GM12878 (cell line): ENCODE results near the gene MDGA2. TPM values are rescaled to one million over a fixed set of nuclear protein-coding genes. Genes with fewer than 3 reads are reported as not detected.

Experiments
- ATAC-seq: fragments of 200-7000 bp; cut with Tn5 transposase; 3 replicates; pipeline ENCODE4 v1.9.1; 2020; ENCODE audit warnings: mild to moderate bottlenecking, moderate library complexity
- BruUV-seq: library from RNA; stranded (reverse); fragments of 400-500 nt; replicated peaks from 2 replicates; lab custom pipeline; 2021; lab: Mats Ljungman, UMichigan
- CTCF ChIA-PET: fragments of 300-600 bp; sonication (Branson Sonifier 250); formaldehyde crosslinking; extraction: SDS; loops from one replicate; lab custom pipeline; 2021; ENCODE audit warnings: inconsistent platforms; lab: Yijun Ruan, JAX
- POLR2A ChIA-PET: fragments of 350-600 bp; formaldehyde crosslinking; extraction: SDS; loops from one replicate; lab custom pipeline; 2021; ENCODE audit warnings: inconsistent platforms; lab: Charles Lee
- RAD21 ChIA-PET: fragments of 300-600 bp; sonication (Branson Sonifier 250); formaldehyde crosslinking; loops from one replicate; lab custom pipeline; 2023; ENCODE audit warnings: antibody characterized with exemption; ENCODE audit not compliant: unreplicated experiment; lab: Charles Lee
- SMC1A ChIA-PET: fragments of 300-600 bp; sonication (Branson Sonifier 250); formaldehyde crosslinking; loops from one replicate; lab custom pipeline; 2023; ENCODE audit not compliant: unreplicated experiment, uncharacterized antibody; lab: Charles Lee
- DNase-seq: peaks from one replicate; pipeline ENCODE4 v3.0.0-alpha.2; 2011; ENCODE audit warnings: low read depth, low spot score
- FAIRE-seq: peaks from 3 replicates; lab custom pipeline; 2011; peaks lifted over from hg19 to GRCh38; lab: Jason Lieb, UNC
- H2AFZ ChIP-seq: 2 replicates; pipeline ENCODE4 v1.6.0; 2011; ENCODE audit warnings: low read depth, low read length, control low read depth; ENCODE audit not compliant: control insufficient read depth
- H3K27ac ChIP-seq: 2 replicates; pipeline ENCODE4 v1.5.1; 2011; ENCODE audit warnings: control low read depth; ENCODE audit not compliant: control insufficient read depth, insufficient read depth
- H3K27me3 ChIP-seq, 2 experiments: replicated peaks in 1 of 2; 2 replicates each; pipeline versions ENCODE4 v1.6.0 to v1.6.1; 2011; ENCODE audit warnings: low read length in 1 of 2; ENCODE audit not compliant: control insufficient read depth in 2 of 2, insufficient read depth in 2 of 2
- H3K36me3 ChIP-seq, 2 experiments: 2 replicates each; pipeline ENCODE4 v1.5.1; 2011; ENCODE audit warnings: low read length in 1 of 2; ENCODE audit not compliant: control insufficient read depth in 2 of 2, insufficient read depth in 2 of 2
- H3K4me1 ChIP-seq: 2 replicates; pipeline ENCODE4 v1.6.1; 2011; ENCODE audit warnings: mild to moderate bottlenecking, low read length, moderate library complexity, mixed read lengths; ENCODE audit not compliant: control insufficient read depth, insufficient read depth
- H3K4me2 ChIP-seq: 2 replicates; pipeline ENCODE4 v1.6.0; 2011; ENCODE audit warnings: control low read depth; ENCODE audit not compliant: control insufficient read depth, insufficient read depth
- H3K4me3 ChIP-seq: fragments of 200-600 bp; sonication (generic); 2 replicates; pipeline ENCODE4 v1.5.1; 2016
- H3K79me2 ChIP-seq: 2 replicates; pipeline ENCODE4 v1.6.0; 2011; ENCODE audit warnings: low read length; ENCODE audit not compliant: control insufficient read depth, insufficient read depth
- H3K9ac ChIP-seq: 2 replicates; pipeline ENCODE4 v1.8.0; 2011; ENCODE audit warnings: low read length, control low read depth, mixed read lengths; ENCODE audit not compliant: control insufficient read depth, insufficient read depth
- H3K9me3 ChIP-seq: replicated peaks from 3 replicates; pipeline ENCODE4 v1.5.1; 2011; ENCODE audit warnings: mild to moderate bottlenecking, low read length; ENCODE audit not compliant: control insufficient read depth, insufficient read depth
- H4K20me1 ChIP-seq: 2 replicates; pipeline ENCODE4 v1.6.0; 2011; ENCODE audit not compliant: control insufficient read depth, insufficient read depth
- EED ChIP-seq: sonication (generic); IDR thresholded peaks from 2 replicates; pipeline ENCODE4 v1.6.1; 2016; ENCODE audit warnings: antibody characterized with exemption, low read depth
- ETV6 ChIP-seq, 2 experiments: fragments of 450-650 bp in 1 of 2; IDR thresholded peaks in 1 of 2; conservative IDR thresholded peaks in 1 of 2; 2 replicates each; pipeline ENCODE4 v1.6.1; 2014; ENCODE audit warnings: antibody characterized with exemption in 1 of 2, borderline replicate concordance in 1 of 2, low read depth in 1 of 2, mild to moderate bottlenecking in 1 of 2, moderate library complexity in 1 of 2
- EZH2 ChIP-seq: IDR thresholded peaks from 2 replicates; pipeline ENCODE4 v1.6.1; 2012; ENCODE audit warnings: low read depth, mild to moderate bottlenecking, control low read depth, inconsistent platforms, low read length, borderline replicate concordance; ENCODE audit not compliant: control insufficient read depth
- KAT2A ChIP-seq: conservative IDR thresholded peaks from 2 replicates; pipeline ENCODE4 v1.6.1; 2011; ENCODE audit warnings: low read depth, low read length; ENCODE audit not compliant: control insufficient read depth
- MTA2 ChIP-seq: fragments of 450-650 bp; IDR thresholded peaks from 2 replicates; pipeline ENCODE4 v1.6.1; 2016; ENCODE audit warnings: low read depth, mild to moderate bottlenecking, moderate library complexity
- NFYB ChIP-seq: IDR thresholded peaks from 2 replicates; pipeline ENCODE4 v1.6.1; 2011; ENCODE audit warnings: low read depth, mild to moderate bottlenecking, low read length, improper control_type of control experiment, moderate library complexity; ENCODE audit not compliant: insufficient read depth
- PAX5 ChIP-seq: IDR thresholded peaks from 2 replicates; pipeline ENCODE4 v1.6.1; 2011; ENCODE audit warnings: low read depth, low read length, borderline replicate concordance
- SMC3 ChIP-seq: IDR thresholded peaks from 2 replicates; pipeline ENCODE4 v1.6.1; 2011; ENCODE audit warnings: low read length, improper control_type of control experiment, borderline replicate concordance
- TCF12 ChIP-seq: IDR thresholded peaks from 2 replicates; pipeline ENCODE4 v1.6.1; 2011; ENCODE audit warnings: low read depth, mild to moderate bottlenecking, low read length
- TCF7 ChIP-seq: IDR thresholded peaks from 2 replicates; pipeline ENCODE4 v1.6.1; 2014; ENCODE audit warnings: antibody characterized with exemption, borderline replicate concordance
- ZNF384 ChIP-seq: IDR thresholded peaks from 2 replicates; pipeline ENCODE4 v1.6.1; 2012; ENCODE audit warnings: low read depth, mild to moderate bottlenecking, low read length, improper control_type of control experiment, borderline replicate concordance
- WGBS: methylation state at CpG from one replicate; pipeline ENCODE4 v1.1.6; 2016; ENCODE audit warnings: low lambda C conversion rate; ENCODE audit not compliant: insufficient replicate concordance, insufficient coverage; ENCODE audit errors: missing lambda C conversion rate; 5-methylcytosine and 5-hydroxymethylcytosine counted together
- in situ Hi-C: fragments of 300-500 bp; cut with MboI; formaldehyde crosslinking; loops from 9 replicates; pipeline ENCODE4 v1.14.3; 2018; ENCODE audit warnings: mixed read lengths
- intact Hi-C: fragments of 100-400 bp; cut with micrococcal nuclease; formaldehyde crosslinking; loops from one replicate; pipeline ENCODE4 v1.14.2; 2022; ENCODE audit not compliant: unreplicated experiment
- polyA plus RNA-seq, 11 experiments: library from polyadenylated mRNA; depleted of rRNA in 4 of 11; unstranded in 6 of 11; stranded (reverse) in 5 of 11; fragments of >200 nt; fragmentation: Nextera tagmentation in 4 of 11; fragmentation: Illumina TruSeq in 1 of 11; extraction: Ambion mirVana in 4 of 11; extraction: Trizol in 1 of 11; gene quantifications; 1 replicate in 1 of 11; 2 replicates in 10 of 11; pipeline versions ENCODE4 v1.2.1 to v1.2.3, GENCODE V29; 2011 to 2016; ENCODE audit warnings: inconsistent platforms in 2 of 11, missing spikeins in 2 of 11, low read depth in 1 of 11
- total RNA-seq, 4 experiments: library from RNA; depleted of rRNA in 3 of 4; stranded (reverse); fragments of >200 nt in 3 of 4; fragmentation: Illumina TruSeq in 1 of 4; extraction: Trizol in 1 of 4; gene quantifications; 2 replicates each; pipeline versions ENCODE4 v1.2.1 to v1.2.3, GENCODE V29; 2013 to 2021
- TF ChIP-seq, protein P1 (sequence below): fragments of 450-650 bp; IDR thresholded peaks from 2 replicates; pipeline ENCODE4 v1.6.1; 2018; ENCODE audit warnings: mild to moderate bottlenecking, low read depth, moderate library complexity; ENCODE audit not compliant: partially characterized antibody

Gene MDGA2
- total and polyA plus RNA-seq, 10 of the 15 experiments (the other 5 are each of a cell fraction or from before 2014, with no cell fraction given) = not detected

DNA sequence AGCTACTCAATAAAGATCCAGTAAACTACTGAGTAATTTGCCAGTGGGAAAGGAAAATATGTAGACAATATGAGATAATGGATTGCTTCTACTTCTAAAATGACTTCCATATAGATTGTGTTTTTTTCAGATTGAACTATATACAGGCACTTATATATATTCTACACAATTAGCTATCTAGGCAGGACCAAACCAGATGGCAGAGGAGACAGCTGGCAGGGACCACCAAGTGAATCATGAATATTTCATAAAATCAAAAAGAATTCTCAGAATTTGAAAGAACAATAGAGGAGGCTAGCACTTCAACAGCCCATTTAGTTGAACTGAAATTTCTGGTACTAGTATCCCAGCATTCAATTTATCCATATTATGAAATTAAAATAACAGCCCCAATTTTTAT is 685.8 kb downstream of the MDGA2 start:
- H4K20me1 ChIP-seq = no peaks in the 10 kb centered on the region

DNA sequence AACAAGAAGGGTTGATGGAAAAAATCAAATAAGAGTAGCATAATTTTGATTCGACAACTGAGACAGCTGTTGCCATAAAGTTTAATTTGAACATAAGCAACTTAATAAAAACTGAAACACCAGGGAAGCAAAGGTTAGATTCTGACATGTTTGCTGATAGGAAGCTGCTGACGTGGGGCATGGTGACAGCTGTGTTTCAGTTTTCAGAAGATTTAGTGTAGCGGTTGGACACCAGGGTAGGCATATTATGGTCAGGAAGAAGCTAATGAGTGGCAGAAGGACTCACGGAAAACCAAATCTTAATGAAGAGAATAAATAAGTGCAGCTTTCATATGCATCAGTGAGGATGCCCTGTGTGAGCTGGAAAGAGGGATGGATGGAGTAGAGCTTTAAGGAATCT is 687.1 kb downstream of the MDGA2 start:
- SMC1A ChIA-PET = no interaction called here
- WGBS = 31% methylated on average over 4 of the region's 4 CpGs
- no peaks in the 10 kb centered on the region for H3K9me3 ChIP-seq
- H4K20me1 ChIP-seq = no peaks in the 10 kb centered on the region
- no peaks in the 10 kb centered on the region for H3K36me3 ChIP-seq
- BruUV-seq = no TSS peak
- no peak for ATAC-seq
- RAD21 ChIA-PET = no interaction called here
- no peak for FAIRE-seq
- H3K9ac ChIP-seq = no peak overlapping the region
- no peak overlapping the region for H3K27ac ChIP-seq
- H3K79me2 ChIP-seq = no peaks in the 10 kb centered on the region
- H3K27me3 ChIP-seq = no peaks in the 10 kb centered on the region
- H2AFZ ChIP-seq = no peak overlapping the region
- no peaks in the 10 kb centered on the region for H3K4me1 ChIP-seq
- DNase-seq = no peak
- TF ChIP-seq, protein P1, sequence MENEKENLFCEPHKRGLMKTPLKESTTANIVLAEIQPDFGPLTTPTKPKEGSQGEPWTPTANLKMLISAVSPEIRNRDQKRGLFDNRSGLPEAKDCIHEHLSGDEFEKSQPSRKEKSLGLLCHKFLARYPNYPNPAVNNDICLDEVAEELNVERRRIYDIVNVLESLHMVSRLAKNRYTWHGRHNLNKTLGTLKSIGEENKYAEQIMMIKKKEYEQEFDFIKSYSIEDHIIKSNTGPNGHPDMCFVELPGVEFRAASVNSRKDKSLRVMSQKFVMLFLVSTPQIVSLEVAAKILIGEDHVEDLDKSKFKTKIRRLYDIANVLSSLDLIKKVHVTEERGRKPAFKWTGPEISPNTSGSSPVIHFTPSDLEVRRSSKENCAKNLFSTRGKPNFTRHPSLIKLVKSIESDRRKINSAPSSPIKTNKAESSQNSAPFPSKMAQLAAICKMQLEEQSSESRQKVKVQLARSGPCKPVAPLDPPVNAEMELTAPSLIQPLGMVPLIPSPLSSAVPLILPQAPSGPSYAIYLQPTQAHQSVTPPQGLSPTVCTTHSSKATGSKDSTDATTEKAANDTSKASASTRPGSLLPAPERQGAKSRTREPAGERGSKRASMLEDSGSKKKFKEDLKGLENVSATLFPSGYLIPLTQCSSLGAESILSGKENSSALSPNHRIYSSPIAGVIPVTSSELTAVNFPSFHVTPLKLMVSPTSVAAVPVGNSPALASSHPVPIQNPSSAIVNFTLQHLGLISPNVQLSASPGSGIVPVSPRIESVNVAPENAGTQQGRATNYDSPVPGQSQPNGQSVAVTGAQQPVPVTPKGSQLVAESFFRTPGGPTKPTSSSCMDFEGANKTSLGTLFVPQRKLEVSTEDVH = no peak
- TF ChIP-seq EED (no peak), TCF12 (no peak), SMC3 (no peak), KAT2A (no peak), MTA2 (no peak)
- TF ChIP-seq, all 136 proteins: peak for 0
- H3K4me2 ChIP-seq = no peak overlapping the region
- in situ Hi-C loops = no loop called here
- ChIA-PET POLR2A (no interaction called here), CTCF (no interaction called here)
- intact Hi-C loops = no loop called here
- no peak overlapping the region for H3K4me3 ChIP-seq

More for the DNA sequence above, 685.8 kb downstream of the MDGA2 start:
- CTCF ChIA-PET = no interaction called here
- H3K9ac ChIP-seq = no peak overlapping the region
- BruUV-seq = no TSS peak
- ATAC-seq (no peak), FAIRE-seq (no peak), DNase-seq (no peak)
- no peaks in the 10 kb centered on the region for H3K36me3 ChIP-seq
- SMC1A ChIA-PET = interaction anchor here (0.6 kb wide), 1 partner anchor 355 kb away, joined by 3 read pairs; no protein-coding TSS in a partner anchor
- intact Hi-C loops = no loop called here
- H3K4me3 ChIP-seq = no peak overlapping the region
- POLR2A ChIA-PET = no interaction called here
- in situ Hi-C loops = no loop called here
- H3K27ac ChIP-seq = no peak overlapping the region
- no peaks in the 10 kb centered on the region for H3K79me2 ChIP-seq
- no peaks in the 10 kb centered on the region for H3K4me1 ChIP-seq
- H2AFZ ChIP-seq = no peak overlapping the region
- H3K4me2 ChIP-seq = no peak overlapping the region
- H3K9me3 ChIP-seq = no peaks in the 10 kb centered on the region
- RAD21 ChIA-PET = no interaction called here
- TF ChIP-seq EZH2 (no peak), TCF7 (no peak), PAX5 (no peak), ETV6 (conservative IDR thresholded peaks at IDR 0.05 in 1 of 2, IDR thresholded peaks at IDR 0.05 in 1 of 2; ENCODE audit: borderline replicate concordance in 1 of 2, low read depth in 1 of 2) (no peak), NFYB (no peak), ZNF384 (no peak)
- H3K27me3 ChIP-seq = no peaks in the 10 kb centered on the region
